Upper lobe of left lung (tissue), 4 donors: Measurements from ENCODE around the gene CACNA1H.

ENCODE experiments used
- CTCF ChIP-seq, 6 experiments: fragments of 450-650 bp in 4 of 6; fragments of 200-600 bp in 2 of 6; sonication (generic) in 2 of 6; IDR thresholded peaks; one replicate each; pipeline ENCODE4 v1.5.1; 2016 to 2019; ENCODE audit warnings: antibody characterized with exemption in 6 of 6
- EP300 ChIP-seq, 4 donors: sonication (generic); formaldehyde crosslinking; IDR thresholded peaks; one replicate each; pipeline ENCODE4 v1.5.1; 2017; ENCODE audit warnings: antibody characterized with exemption in 4 of 4, control low read depth in 2 of 4
- POLR2A ChIP-seq, 4 donors: fragments of 450-650 bp; IDR thresholded peaks; one replicate each; pipeline ENCODE4 v1.5.1; 2016 to 2017; ENCODE audit warnings: antibody characterized with exemption in 4 of 4, mild to moderate bottlenecking in 2 of 4
- POLR2AphosphoS5 ChIP-seq, 2 donors: sonication (generic); formaldehyde crosslinking; IDR thresholded peaks; one replicate each; pipeline ENCODE4 v1.5.1; 2017; ENCODE audit warnings: antibody characterized with exemption in 2 of 2

- TF ChIP-seq CTCF (IDR thresholded peaks at IDR 0.05) (no peak), POLR2A (IDR thresholded peaks at IDR 0.05) (no peak), EP300 (IDR thresholded peaks at IDR 0.05) (no peak), POLR2AphosphoS5 (IDR thresholded peaks at IDR 0.05) (no peak)
Measured at GRCh38 chr16:1208239-1208830, 55.4 kb downstream of the CACNA1H start.
